ENCODE measurements around the gene RNF10.

GRCh38 chr12:120581998-120582397 lies 47.8 kb downstream of the RNF10 start:
- TF ChIP-seq, protein P1, sequence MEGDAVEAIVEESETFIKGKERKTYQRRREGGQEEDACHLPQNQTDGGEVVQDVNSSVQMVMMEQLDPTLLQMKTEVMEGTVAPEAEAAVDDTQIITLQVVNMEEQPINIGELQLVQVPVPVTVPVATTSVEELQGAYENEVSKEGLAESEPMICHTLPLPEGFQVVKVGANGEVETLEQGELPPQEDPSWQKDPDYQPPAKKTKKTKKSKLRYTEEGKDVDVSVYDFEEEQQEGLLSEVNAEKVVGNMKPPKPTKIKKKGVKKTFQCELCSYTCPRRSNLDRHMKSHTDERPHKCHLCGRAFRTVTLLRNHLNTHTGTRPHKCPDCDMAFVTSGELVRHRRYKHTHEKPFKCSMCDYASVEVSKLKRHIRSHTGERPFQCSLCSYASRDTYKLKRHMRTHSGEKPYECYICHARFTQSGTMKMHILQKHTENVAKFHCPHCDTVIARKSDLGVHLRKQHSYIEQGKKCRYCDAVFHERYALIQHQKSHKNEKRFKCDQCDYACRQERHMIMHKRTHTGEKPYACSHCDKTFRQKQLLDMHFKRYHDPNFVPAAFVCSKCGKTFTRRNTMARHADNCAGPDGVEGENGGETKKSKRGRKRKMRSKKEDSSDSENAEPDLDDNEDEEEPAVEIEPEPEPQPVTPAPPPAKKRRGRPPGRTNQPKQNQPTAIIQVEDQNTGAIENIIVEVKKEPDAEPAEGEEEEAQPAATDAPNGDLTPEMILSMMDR (IDR thresholded peaks at IDR 0.05): no peak
- no peak for TF ChIP-seq ZFX (IDR thresholded peaks at IDR 0.05; ENCODE audit: borderline replicate concordance)

All from 22Rv1 (cell line).